ENCODE measurements around the gene DNAJA1. TPM values are rescaled to one million over a fixed set of nuclear protein-coding genes. Genes with fewer than 3 reads are reported as not detected.

The DNAJA1 gene
- total RNA-seq, 1 donor from 2014 or later, result 247 TPM

- H3K27ac Mint-ChIP-seq, result no peak overlapping the region
- H3K9me3 Mint-ChIP-seq (ENCODE audit: low read depth), result no peaks in the 10 kb centered on the region
- no peaks in the 10 kb centered on the region for H3K27me3 Mint-ChIP-seq
- TF ChIP-seq CTCF (IDR thresholded peaks at IDR 0.05; ENCODE audit: unreplicated experiment), result no peak
- no peak for DNase-seq (ENCODE audit: low spot score, unreplicated experiment)
- H3K36me3 Mint-ChIP-seq (ENCODE audit: insufficient read depth), result peaks cover 37% of the 10 kb centered on the region
- no peak overlapping the region for H3K4me3 Mint-ChIP-seq (ENCODE audit: low read depth)
- H3K4me1 Mint-ChIP-seq (ENCODE audit: low read depth), result peaks cover 38% of the 10 kb centered on the region
Measured at GRCh38 chr9:33029231-33029786, 4.2 kb downstream of the DNAJA1 start.

DNA sequence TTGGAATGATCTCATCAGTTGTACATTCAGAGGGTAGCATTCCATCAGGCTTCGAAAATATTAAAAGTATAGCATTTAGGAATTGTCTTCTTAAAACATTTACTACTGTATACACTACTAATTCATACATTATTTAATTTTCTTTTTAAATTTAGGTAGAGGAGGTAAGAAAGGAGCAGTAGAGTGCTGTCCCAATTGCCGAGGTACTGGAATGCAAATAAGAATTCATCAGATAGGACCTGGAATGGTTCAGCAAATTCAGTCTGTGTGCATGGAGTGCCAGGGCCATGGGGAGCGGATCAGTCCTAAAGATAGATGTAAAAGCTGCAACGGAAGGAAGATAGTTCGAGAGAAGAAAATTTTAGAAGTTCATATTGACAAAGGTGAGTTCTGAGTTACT is 5.2 kb downstream of the DNAJA1 start:
- Mint-ChIP-seq H3K36me3 (ENCODE audit: insufficient read depth) (peaks cover 38% of the 10 kb centered on the region), H3K4me3 (ENCODE audit: low read depth) (no peak overlapping the region), H3K27me3 (no peaks in the 10 kb centered on the region), H3K9me3 (ENCODE audit: low read depth) (no peaks in the 10 kb centered on the region), H3K4me1 (ENCODE audit: low read depth) (peaks cover 36% of the 10 kb centered on the region), H3K27ac (no peak overlapping the region)
- no peak for DNase-seq (ENCODE audit: low spot score, unreplicated experiment)
- no peak for TF ChIP-seq CTCF (IDR thresholded peaks at IDR 0.05; ENCODE audit: unreplicated experiment)

DNA sequence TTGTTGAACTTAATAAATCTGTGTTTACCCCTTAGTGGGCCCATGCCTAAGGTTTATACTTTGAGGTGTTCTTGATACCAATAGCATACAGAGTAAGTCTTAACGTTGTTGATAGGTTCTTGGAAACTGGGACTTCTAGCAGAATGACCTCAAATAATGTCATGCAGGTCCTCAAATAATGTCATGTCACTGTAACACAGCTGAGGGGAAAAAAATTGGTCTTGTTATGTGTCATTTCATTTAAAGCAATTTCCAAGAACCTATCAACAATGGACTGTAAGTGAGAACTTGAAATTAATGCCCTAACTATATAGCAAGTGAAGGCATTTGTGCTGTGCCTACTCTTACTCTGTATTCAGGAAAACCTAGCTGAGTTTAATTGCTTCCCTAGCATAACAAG is 7.2 kb downstream of the DNAJA1 start:
- peak overlapping the region; percentile 76 for H3K27ac Mint-ChIP-seq
- peaks cover 38% of the 10 kb centered on the region for H3K36me3 Mint-ChIP-seq (ENCODE audit: insufficient read depth)
- H3K27me3 Mint-ChIP-seq, result no peaks in the 10 kb centered on the region
- no peak for DNase-seq (ENCODE audit: low spot score, unreplicated experiment)
- no peak overlapping the region for H3K4me3 Mint-ChIP-seq (ENCODE audit: low read depth)
- H3K9me3 Mint-ChIP-seq (ENCODE audit: low read depth), result no peaks in the 10 kb centered on the region
- peaks cover 23% of the 10 kb centered on the region for H3K4me1 Mint-ChIP-seq (ENCODE audit: low read depth)
- no peak for TF ChIP-seq CTCF (IDR thresholded peaks at IDR 0.05; ENCODE audit: unreplicated experiment)

DNA sequence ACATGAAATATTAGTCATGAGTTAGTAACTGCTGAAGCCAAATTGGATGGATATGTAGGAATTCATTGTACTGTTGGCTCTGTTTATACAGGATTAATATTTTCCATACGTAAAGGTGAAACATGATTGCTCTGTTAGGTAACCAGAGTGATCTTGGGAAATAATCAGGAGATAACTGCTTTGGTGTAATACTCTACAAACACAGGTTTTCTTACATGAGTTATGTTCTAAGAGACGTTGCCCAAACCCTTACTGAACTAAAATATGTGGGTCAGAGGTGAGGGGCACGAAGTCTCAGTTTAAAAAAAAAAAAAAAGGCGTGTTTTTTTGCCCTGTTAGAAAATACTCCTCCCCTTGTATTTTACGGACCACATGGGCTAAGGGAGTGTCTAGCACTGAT is 7.8 kb downstream of the DNAJA1 start:
- Mint-ChIP-seq H3K27ac (peak overlapping the region; percentile 76), H3K36me3 (ENCODE audit: insufficient read depth) (peaks cover 40% of the 10 kb centered on the region), H3K27me3 (no peaks in the 10 kb centered on the region), H3K9me3 (ENCODE audit: low read depth) (no peaks in the 10 kb centered on the region), H3K4me1 (ENCODE audit: low read depth) (peaks cover 23% of the 10 kb centered on the region), H3K4me3 (ENCODE audit: low read depth) (no peak overlapping the region)
- DNase-seq (ENCODE audit: low spot score, unreplicated experiment), result no peak
- TF ChIP-seq CTCF (IDR thresholded peaks at IDR 0.05; ENCODE audit: unreplicated experiment), result no peak

DNA sequence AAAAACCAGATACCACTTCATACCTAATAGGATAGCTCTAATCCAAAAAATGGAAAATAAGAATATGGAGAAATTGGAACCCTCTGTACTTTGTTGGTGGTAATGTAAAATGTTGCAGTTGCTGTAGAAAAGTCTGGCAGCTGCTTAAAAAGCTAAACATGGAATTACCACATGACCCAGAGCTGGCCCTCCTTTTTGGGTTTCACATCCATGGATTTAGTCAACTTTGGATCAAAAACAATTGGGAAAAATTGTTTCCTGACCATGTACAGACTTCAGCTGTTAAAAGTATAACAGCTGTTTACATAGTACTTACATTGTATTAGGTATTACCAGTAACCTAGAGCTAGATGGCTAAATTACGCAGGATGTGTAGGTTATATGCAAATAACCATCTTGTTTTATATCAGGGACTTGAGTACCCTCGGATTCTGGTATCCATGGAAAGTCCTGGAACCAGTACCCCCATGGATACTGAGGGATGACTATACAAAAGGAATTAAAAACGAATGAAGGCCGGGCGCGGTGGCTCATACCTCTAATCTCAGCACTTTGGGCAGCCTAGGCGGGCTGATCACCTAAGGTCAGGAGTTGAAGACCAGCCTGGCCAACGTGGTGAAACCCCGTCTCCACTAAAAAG is 15.8 kb downstream of the DNAJA1 start:
- TF ChIP-seq CTCF (IDR thresholded peaks at IDR 0.05; ENCODE audit: unreplicated experiment), result no peak
- Mint-ChIP-seq H3K9me3 (ENCODE audit: low read depth) (no peaks in the 10 kb centered on the region), H3K4me3 (ENCODE audit: low read depth) (no peak overlapping the region), H3K27me3 (no peaks in the 10 kb centered on the region), H3K4me1 (ENCODE audit: low read depth) (peaks cover 10% of the 10 kb centered on the region), H3K27ac (peak overlapping the region; percentile 41), H3K36me3 (ENCODE audit: insufficient read depth) (peaks cover 18% of the 10 kb centered on the region)
- DNase-seq (ENCODE audit: low spot score, unreplicated experiment), result no peak

Measured in progenitor cell of endocrine pancreas (in vitro differentiated cells).